HT1080 (cell line): Measurements from ENCODE around the gene OGFR. TPM values are rescaled to one million over a fixed set of nuclear protein-coding genes. Genes with fewer than 3 reads are reported as not detected.

Experiments used
- DNase-seq: peaks from one replicate; pipeline ENCODE4 v3.0.0-alpha.2; 2015; ENCODE audit warnings: low read depth
- small RNA-seq: library from RNA; depleted of rRNA; stranded (forward); fragments of <200 nt; gene quantifications from one replicate; pipeline ENCODE3, GENCODE V24; 2014
- total RNA-seq: library from RNA; depleted of rRNA; stranded (reverse); fragments of >200 nt; shearing (Covaris generic); gene quantifications from 2 replicates; pipeline ENCODE4 v1.2.3, GENCODE V29; 2014; rRNA removed

OGFR gene
- total RNA-seq, 1 experiment from 2014 or later: 86.7 TPM

DNA sequence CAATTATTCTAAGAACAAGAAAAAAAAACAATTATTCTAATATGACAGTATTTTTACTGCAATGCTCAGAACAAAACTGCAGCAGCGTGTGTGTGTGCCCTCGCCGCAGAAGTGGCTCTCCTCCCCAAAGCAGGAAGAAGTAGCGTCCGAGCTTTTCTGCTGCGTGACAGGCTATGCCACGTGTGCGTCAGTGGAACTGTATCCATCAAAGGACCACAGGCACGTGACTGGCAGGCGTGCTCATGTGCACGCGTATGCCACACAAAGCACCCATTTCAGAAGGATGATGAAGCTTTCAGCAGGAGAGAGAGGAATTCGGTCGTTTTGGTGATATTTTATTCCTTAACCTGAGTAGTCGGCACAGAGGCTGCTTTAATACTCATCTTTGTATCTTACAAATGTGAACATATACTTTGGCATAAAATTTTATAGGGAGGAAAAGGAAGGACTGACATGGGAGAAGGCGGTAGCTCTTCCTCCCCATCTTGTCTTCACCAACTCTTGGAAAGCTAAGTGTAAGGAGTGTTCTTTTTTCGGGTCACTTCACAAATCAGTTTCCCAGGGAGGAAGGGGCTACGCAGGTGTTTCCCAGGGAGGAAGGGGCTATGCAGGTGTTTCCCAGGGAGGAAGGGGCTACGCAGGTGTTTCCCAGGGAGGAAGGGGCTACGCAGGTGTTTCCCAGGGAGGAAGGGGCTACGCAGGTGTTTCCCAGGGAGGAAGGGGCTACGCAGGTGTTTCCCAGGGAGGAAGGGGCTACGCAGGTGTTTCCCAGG, 53.6 kb downstream of the OGFR start:
- no peak for DNase-seq

DNA sequence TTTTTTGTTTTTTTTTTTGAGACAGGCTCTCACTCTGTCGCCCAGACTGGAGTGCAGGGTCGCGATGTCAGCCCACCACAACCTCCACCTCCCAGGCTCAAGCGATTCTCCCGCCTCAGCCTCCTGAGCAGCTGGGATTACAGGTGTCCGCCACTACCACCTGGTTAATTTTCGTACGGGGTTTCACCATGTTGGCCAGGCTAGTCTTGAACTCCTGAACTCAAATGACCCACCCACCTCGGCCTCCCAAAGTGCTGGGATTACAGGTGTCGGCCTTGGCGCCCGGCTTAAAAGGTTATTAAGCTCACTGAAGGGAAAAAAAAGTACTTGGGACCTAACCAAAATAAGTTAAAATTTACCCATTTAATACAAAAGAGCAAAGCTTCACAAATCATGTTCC, 55.1 kb downstream of the OGFR start:
- no peak for DNase-seq

DNA sequence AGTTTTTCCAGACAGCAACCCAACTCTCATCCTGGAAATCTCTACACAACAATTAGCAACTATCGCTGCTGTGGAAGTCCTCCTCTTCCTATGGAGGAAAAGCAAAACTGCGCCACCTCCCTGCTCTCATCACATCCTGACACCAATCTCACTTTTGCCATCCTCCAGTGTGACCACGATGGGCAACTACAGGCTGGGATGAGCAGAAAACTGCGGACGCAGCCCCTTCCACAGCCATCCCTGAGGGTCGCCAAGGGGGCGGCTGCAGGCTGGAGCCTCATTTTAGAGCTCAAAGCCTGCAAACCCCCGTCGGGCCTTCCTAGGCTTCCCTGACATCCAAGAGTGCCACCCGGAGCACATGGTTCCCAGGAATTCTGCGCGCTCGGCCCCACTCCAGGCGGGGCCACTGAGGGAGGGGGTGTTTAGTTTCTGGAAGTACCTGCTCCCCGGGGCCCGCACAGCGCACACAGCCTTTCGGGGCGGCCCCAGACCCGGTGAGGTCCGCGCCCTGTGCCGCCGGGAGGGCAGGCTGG, 55.8 kb downstream of the OGFR start:
- DNase-seq: peak; percentile 58

DNA sequence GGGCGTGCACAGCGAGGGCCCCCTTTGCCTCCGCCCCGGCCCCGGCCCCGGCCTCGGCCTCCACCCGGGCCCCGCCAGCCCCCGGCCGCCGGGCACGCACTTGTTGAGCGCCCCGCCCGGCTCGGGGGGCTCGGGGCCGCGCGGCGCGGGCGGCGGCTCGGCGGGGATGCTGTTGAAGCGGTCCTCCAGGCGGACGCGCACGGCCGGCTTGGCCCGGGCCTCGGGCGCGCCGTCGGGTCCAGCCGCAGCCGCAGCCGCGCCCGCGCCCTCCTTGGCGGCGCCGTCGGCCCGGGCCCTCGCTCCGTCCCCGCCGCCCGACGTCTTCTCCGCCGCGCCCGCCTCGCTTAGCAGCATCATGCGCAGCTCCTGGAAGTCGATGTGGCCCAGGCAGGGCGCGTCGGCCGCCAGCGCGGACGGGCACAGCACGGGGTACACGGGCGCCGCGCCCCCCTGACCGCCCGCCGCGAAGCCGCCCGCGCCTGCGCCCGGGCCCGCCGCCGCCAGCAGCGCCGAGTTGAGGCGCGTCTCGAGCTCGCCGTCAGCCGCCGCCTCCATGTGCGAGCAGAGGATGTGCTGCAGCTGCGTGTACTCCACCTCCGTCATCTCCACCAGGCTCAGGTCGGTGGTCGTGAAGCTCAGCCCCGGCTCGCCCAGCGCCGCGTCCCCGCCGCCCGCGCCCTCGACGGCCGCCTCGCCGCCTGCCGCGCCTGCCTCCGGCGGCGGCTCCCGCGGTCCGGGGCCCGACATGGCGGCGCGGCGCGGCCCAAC, 56.5 kb downstream of the OGFR start:
- no peak for DNase-seq

DNA sequence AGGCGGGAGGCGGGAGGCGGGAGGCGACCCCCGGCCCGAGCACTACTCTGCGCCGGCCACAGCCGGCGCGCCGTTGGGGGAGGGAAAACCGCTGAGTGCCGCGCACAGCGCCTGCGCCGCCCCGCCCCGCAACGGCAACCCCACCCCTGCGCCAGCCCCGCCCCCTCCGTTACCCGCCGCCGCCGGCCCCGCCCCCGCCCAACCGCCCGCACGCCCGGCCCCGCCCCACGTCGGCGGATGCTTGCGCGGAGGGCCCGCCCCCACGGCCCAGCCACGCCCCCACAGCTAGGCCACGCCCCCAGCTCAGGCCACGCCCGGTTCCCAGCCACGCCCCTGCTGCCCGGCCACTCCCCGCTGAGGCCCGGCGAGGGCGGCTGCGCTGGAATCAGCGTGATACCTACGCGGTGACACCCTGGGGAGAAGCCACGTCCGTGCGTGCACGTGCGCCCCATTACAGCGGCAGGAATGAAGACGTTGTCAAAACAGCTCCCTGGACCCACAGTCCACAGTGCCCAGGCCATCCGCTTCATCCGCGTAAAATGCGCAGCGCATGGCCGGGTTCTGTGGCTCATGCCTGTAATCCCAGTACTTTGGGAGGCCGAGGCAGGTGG, 57.2 kb downstream of the OGFR start, which contains the start of gene TCFL5:
TCFL5 (minus strand) TSS at position 97 of the 611 bp plus-strand sequence. CDS start 152 bp downstream, outside the sequence.
- DNase-seq: peak; percentile 53

Small RNA genes lying within 50 kb of the gene (small RNA-seq; reads per million reads assigned to genes)
- not detected for gene DPH3P1

Other genes starting within 250 kb of the OGFR start
- 45.5 and 55.7 TPM in 2 replicates for gene SLCO4A1, start 162.3 kb upstream of the OGFR start, total RNA-seq
- gene NTSR1, start 96.0 kb upstream of the OGFR start, total RNA-seq: 0.19 and 0.50 TPM in 2 replicates
- gene MRGBP, start 8.4 kb upstream of the OGFR start, total RNA-seq: 42.5 and 47.8 TPM in 2 replicates
- gene COL9A3, start 12.2 kb downstream of the OGFR start, total RNA-seq: 0.08 and 0.84 TPM in 2 replicates
- 9.6 and 14.3 TPM in 2 replicates for gene TCFL5, start 57.0 kb downstream of the OGFR start, total RNA-seq
- gene DIDO1, start 121.7 kb downstream of the OGFR start, total RNA-seq: 25.9 and 31.1 TPM in 2 replicates
- gene GID8, start 133.3 kb downstream of the OGFR start, total RNA-seq: 20.1 and 29.2 TPM in 2 replicates
- not detected in 2 replicates for gene SLC17A9, start 147.9 kb downstream of the OGFR start, total RNA-seq
- gene BHLHE23, start 202.1 kb downstream of the OGFR start, total RNA-seq: not detected in 2 replicates